K562 (cell line): ENCODE data around the gene ZAP70. TPM values are rescaled to one million over a fixed set of nuclear protein-coding genes. Genes with fewer than 3 reads are reported as not detected.

Experiments used
- ATAC-seq: fragments of 200-7000 bp; cut with Tn5 transposase; 3 replicates; pipeline ENCODE4 v1.9.1; 2020; ENCODE audit warnings: moderate library complexity
- BruUV-seq: library from RNA; stranded (reverse); fragments of 400-500 nt; replicated peaks from 2 replicates; lab custom pipeline; 2021; lab: Mats Ljungman, UMichigan
- CTCF ChIA-PET: fragments of 300-600 bp; formaldehyde crosslinking; extraction: SDS; loops from one replicate; lab custom pipeline; 2021; ENCODE audit warnings: low intra/inter-chr PET ratio; lab: Yijun Ruan, JAX
- POLR2A ChIA-PET: fragments of 300-600, 350-650 bp; sonication (Branson Sonifier 250); formaldehyde crosslinking; extraction: SDS; loops from one replicate; lab custom pipeline; 2021; ENCODE audit warnings: antibody characterized with exemption, inconsistent platforms; lab: Yijun Ruan, JAX
- DNase-seq, 4 experiments: peaks; one replicate each; pipeline versions ENCODE4 v3.0.0 to v3.0.0-alpha.2; 2011 to 2018; ENCODE audit warnings: low spot score in 3 of 4, mixed read lengths in 3 of 4; ENCODE audit errors: extremely low read depth in 1 of 4
- FAIRE-seq: peaks from 2 replicates; lab custom pipeline; 2011; peaks lifted over from hg19 to GRCh38; lab: Jason Lieb, UNC
- H2AFZ ChIP-seq: 2 replicates; pipeline ENCODE4 v1.6.0; 2011; ENCODE audit warnings: low read depth, low read length, control low read depth, inconsistent platforms
- H3K27ac ChIP-seq: fragments of 200-600 bp; 3 replicates; pipeline ENCODE4 v1.8.0; 2011; ENCODE audit warnings: low read depth, mild to moderate bottlenecking, control low read depth, inconsistent platforms, low read length, moderate library complexity, mixed read lengths; ENCODE audit errors: extremely low read depth
- H3K27me3 ChIP-seq, 2 experiments: fragments of 300-600 bp in 1 of 2; 2 replicates in 1 of 2; 3 replicates in 1 of 2; pipeline versions ENCODE4 v1.6.0 to v1.8.0; 2011; ENCODE audit warnings: inconsistent platforms in 2 of 2, low read length in 2 of 2, mild to moderate bottlenecking in 1 of 2, mixed read lengths in 1 of 2, moderate library complexity in 1 of 2; ENCODE audit not compliant: control insufficient read depth in 2 of 2, insufficient read depth in 2 of 2
- H3K36me3 ChIP-seq: fragments of 300-600 bp; 3 replicates; pipeline ENCODE4 v1.8.0; 2011; ENCODE audit warnings: mild to moderate bottlenecking, low read length, inconsistent platforms; ENCODE audit not compliant: control insufficient read depth, insufficient read depth
- H3K4me1 ChIP-seq, 2 experiments: fragments of 200-600 bp in 1 of 2; replicated peaks in 1 of 2; 2 replicates in 1 of 2; 3 replicates in 1 of 2; pipeline versions ENCODE4 v1.5.1 to v1.8.0; 2011; ENCODE audit warnings: inconsistent platforms in 2 of 2, low read length in 2 of 2, mild to moderate bottlenecking in 1 of 2, mixed read lengths in 1 of 2, moderate library complexity in 1 of 2; ENCODE audit not compliant: control insufficient read depth in 2 of 2, insufficient read depth in 2 of 2
- H3K4me2 ChIP-seq: 2 replicates; pipeline ENCODE4 v1.6.1; 2011; ENCODE audit warnings: low read length, control low read depth, inconsistent platforms, mixed read lengths; ENCODE audit not compliant: insufficient read depth
- H3K4me3 ChIP-seq: fragments of 200-600 bp; sonication (generic), shearing (Covaris generic); 2 replicates; pipeline ENCODE4 v1.5.1; 2016; ENCODE audit warnings: control low read depth, inconsistent platforms
- H3K79me2 ChIP-seq: fragments of 200-600 bp; 3 replicates; pipeline ENCODE4 v1.8.0; 2011; ENCODE audit warnings: low read length, inconsistent platforms; ENCODE audit not compliant: control insufficient read depth, insufficient read depth
- H3K9ac ChIP-seq, 2 experiments: 2 replicates each; pipeline versions ENCODE4 v1.6.0 to v1.6.1; 2011; ENCODE audit warnings: low read depth in 2 of 2, low read length in 2 of 2, control low read depth in 1 of 2, inconsistent platforms in 1 of 2, mild to moderate bottlenecking in 1 of 2, mixed read lengths in 1 of 2; ENCODE audit not compliant: insufficient read depth in 1 of 2
- H3K9me1 ChIP-seq: one replicate; pipeline ENCODE4 v1.6.0; 2011; ENCODE audit warnings: inconsistent platforms, mild to moderate bottlenecking, low read length, moderate library complexity; ENCODE audit not compliant: control insufficient read depth, insufficient read depth
- H3K9me3 ChIP-seq: replicated peaks from 2 replicates; pipeline ENCODE4 v1.5.1; 2011; ENCODE audit warnings: low read depth, low read length, inconsistent platforms; ENCODE audit not compliant: control insufficient read depth, insufficient read depth
- H4K20me1 ChIP-seq: replicated peaks from 2 replicates; pipeline ENCODE4 v1.6.1; 2011; ENCODE audit warnings: low read length, inconsistent platforms, mixed read lengths; ENCODE audit not compliant: control insufficient read depth, insufficient read depth
- BCOR ChIP-seq: fragments of 450-650 bp; IDR thresholded peaks from 2 replicates; pipeline ENCODE4 v1.6.1; 2016
- CTBP1 ChIP-seq: fragments of 450-650 bp; IDR thresholded peaks from 2 replicates; pipeline ENCODE4 v1.6.1; 2016; ENCODE audit warnings: borderline replicate concordance
- HNRNPK ChIP-seq: fragments of 200-400 bp; formaldehyde crosslinking; IDR thresholded peaks from one replicate; pipeline ENCODE4 v1.6.1; 2018; ENCODE audit warnings: mild to moderate bottlenecking, low read depth, low read length; ENCODE audit not compliant: poor library complexity, severe bottlenecking
- MYNN ChIP-seq, 2 experiments: sonication (generic); formaldehyde crosslinking in 1 of 2; IDR thresholded peaks; 2 replicates each; pipeline versions ENCODE4 v1.5.0 to v1.6.1; 2016 to 2020; ENCODE audit warnings: antibody characterized with exemption in 1 of 2, missing genetic modification reagents in 1 of 2
- POLR2AphosphoS2 ChIP-seq: IDR thresholded peaks from 2 replicates; pipeline ENCODE4 v1.6.1; 2012; ENCODE audit warnings: low read length, improper control_type of control experiment
- POU5F1 ChIP-seq: fragments of 150-350 bp; IDR thresholded peaks from 2 replicates; pipeline ENCODE4 v1.6.1; 2014; ENCODE audit warnings: borderline replicate concordance, low read length, low read depth, mild to moderate bottlenecking; ENCODE audit not compliant: partially characterized antibody
- SNIP1 ChIP-seq: fragments of 450-650 bp; IDR thresholded peaks from 2 replicates; pipeline ENCODE4 v1.7.1; 2017; ENCODE audit warnings: low read depth, mild to moderate bottlenecking
- SUPT5H ChIP-seq: fragments of 450-650 bp; IDR thresholded peaks from 2 replicates; pipeline ENCODE4 v1.6.1; 2016
- TEAD1 ChIP-seq, 2 experiments: fragments of 450-650 bp in 1 of 2; sonication (generic) in 1 of 2; formaldehyde crosslinking; IDR thresholded peaks; 2 replicates each; pipeline versions ENCODE4 v1.4.0 to v1.8.0; 2020 to 2022; ENCODE audit warnings: mild to moderate bottlenecking in 2 of 2, missing genetic modification reagents in 1 of 2
- ZFP1 ChIP-seq: fragments of 450-650 bp; formaldehyde crosslinking; IDR thresholded peaks from 2 replicates; pipeline ENCODE4 v1.4.0; 2020; ENCODE audit warnings: mild to moderate bottlenecking, mixed read lengths
- ZNF253 ChIP-seq: fragments of 250-450 bp; sonication (Bioruptor Pico); conservative IDR thresholded peaks from 2 replicates; pipeline ENCODE4 v1.6.1; 2021; ENCODE audit warnings: mild to moderate bottlenecking
- WGBS: fragments of 100-300 bp; shearing (Covaris generic); methylation state at CpG from one replicate; pipeline ENCODE4 v1.1.6; 2016; ENCODE audit warnings: low coverage, mixed read lengths; ENCODE audit not compliant: insufficient coverage; ENCODE audit errors: missing lambda C conversion rate; 5-methylcytosine and 5-hydroxymethylcytosine counted together
- in situ Hi-C: fragments of 300-500 bp; cut with MboI; formaldehyde crosslinking; loops from 4 replicates; pipeline ENCODE4 v1.15.0; 2018; ENCODE audit warnings: inconsistent platforms, mixed read lengths
- intact Hi-C: fragments of 100-400 bp; cut with micrococcal nuclease; formaldehyde crosslinking; loops from 2 replicates; pipeline ENCODE4 v1.14.2; 2022
- polyA plus RNA-seq, 8 experiments: library from polyadenylated mRNA; depleted of rRNA in 4 of 8; stranded (reverse) in 5 of 8; unstranded in 3 of 8; fragments of >200 nt; fragmentation: Nextera tagmentation in 2 of 8; fragmentation: Illumina TruSeq in 1 of 8; extraction: Ambion mirVana in 2 of 8; extraction: Trizol in 1 of 8; gene quantifications; 2 replicates each; pipeline versions ENCODE4 v1.2.1 to v1.2.3, GENCODE V29; 2011 to 2014; ENCODE audit warnings: inconsistent platforms in 1 of 8, missing spikeins in 1 of 8
- total RNA-seq, 7 experiments: library from RNA; depleted of rRNA in 6 of 7; stranded (reverse); fragments of >200 nt in 6 of 7; fragmentation: Illumina TruSeq in 2 of 7; extraction: Trizol in 2 of 7; gene quantifications; 2 replicates each; pipeline versions ENCODE4 v1.2.1 to v1.2.3, GENCODE V29; 2011 to 2021; ENCODE audit warnings: low replicate concordance in 1 of 7
- TF ChIP-seq, protein P1 (sequence below): fragments of 450-650 bp; IDR thresholded peaks from one replicate; pipeline ENCODE4 v1.6.1; 2018; ENCODE audit warnings: mild to moderate bottlenecking, moderate library complexity; ENCODE audit not compliant: partially characterized antibody
- TF ChIP-seq, protein P2 (sequence below): fragments of 250-450 bp; sonication (Bioruptor Pico); IDR thresholded peaks from 2 replicates; pipeline ENCODE4 v1.8.0; 2021; ENCODE audit warnings: borderline replicate concordance, mild to moderate bottlenecking, moderate library complexity; ENCODE audit not compliant: poor library complexity, severe bottlenecking
- TF ChIP-seq, protein P3 (sequence below): fragments of 150-350 bp; IDR thresholded peaks from 2 replicates; pipeline ENCODE4 v1.6.1; 2014; ENCODE audit warnings: low read depth, mild to moderate bottlenecking, low read length, borderline replicate concordance

ZAP70 gene
- total and polyA plus RNA-seq, 9 of the 15 experiments (the other 6 are each of a cell fraction or from before 2014, with no cell fraction given): 0.06 to 0.80 (median 0.21) TPM; not detected in 1

DNA sequence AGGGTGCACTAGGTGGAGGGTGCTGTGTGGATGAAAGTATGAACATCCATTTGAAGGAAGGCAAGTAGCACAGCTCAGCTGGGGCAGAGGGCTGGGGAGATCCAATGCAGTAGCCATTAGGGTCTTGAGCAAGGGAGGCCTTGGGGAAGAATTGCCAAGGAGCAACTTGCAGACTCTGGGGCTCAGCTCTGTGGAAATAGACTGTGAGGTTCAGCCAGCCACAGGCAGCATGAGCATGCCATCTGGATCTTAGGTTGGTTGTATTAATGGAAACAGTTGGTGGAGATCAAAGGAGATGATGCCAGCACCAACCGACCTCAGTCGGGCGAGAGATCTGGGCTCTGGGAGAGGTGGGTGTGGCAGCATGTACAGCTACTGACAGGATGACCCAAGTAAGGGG lies 5.6 kb downstream of the ZAP70 start:
- in situ Hi-C loops: no loop called here
- FAIRE-seq: no peak
- intact Hi-C loops: no loop called here
- no peak overlapping the region for H3K4me3 ChIP-seq
- H3K4me2 ChIP-seq: no peak overlapping the region
- H3K9ac ChIP-seq: no peak overlapping the region
- BruUV-seq: no TSS peak
- no peak overlapping the region for H2AFZ ChIP-seq
- peaks cover 0 to 16% of the 10 kb centered on the region in 2 experiments; a peak in 2 of 5 replicates for H3K27me3 ChIP-seq
- H3K9me1 ChIP-seq: no peaks in the 10 kb centered on the region
- TF ChIP-seq, protein P1, sequence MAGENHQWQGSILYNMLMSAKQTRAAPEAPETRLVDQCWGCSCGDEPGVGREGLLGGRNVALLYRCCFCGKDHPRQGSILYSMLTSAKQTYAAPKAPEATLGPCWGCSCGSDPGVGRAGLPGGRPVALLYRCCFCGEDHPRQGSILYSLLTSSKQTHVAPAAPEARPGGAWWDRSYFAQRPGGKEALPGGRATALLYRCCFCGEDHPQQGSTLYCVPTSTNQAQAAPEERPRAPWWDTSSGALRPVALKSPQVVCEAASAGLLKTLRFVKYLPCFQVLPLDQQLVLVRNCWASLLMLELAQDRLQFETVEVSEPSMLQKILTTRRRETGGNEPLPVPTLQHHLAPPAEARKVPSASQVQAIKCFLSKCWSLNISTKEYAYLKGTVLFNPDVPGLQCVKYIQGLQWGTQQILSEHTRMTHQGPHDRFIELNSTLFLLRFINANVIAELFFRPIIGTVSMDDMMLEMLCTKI: no peak
- TF ChIP-seq MYNN (IDR thresholded peaks at IDR 0.05) (no peak), MYNN (CRISPR knock-in tag; IDR thresholded peaks at IDR 0.05) (no peak), BCOR (no peak), CTBP1 (no peak), POLR2AphosphoS2 (no peak), ZNF253 (CRISPR knock-in tag) (no peak), POU5F1 (no peak), ZFP1 (CRISPR knock-in tag) (no peak), SUPT5H (no peak), SNIP1 (no peak), HNRNPK (no peak), TEAD1 (CRISPR knock-in tag; IDR thresholded peaks at IDR 0.05) (no peak)
- TF ChIP-seq, protein P2, sequence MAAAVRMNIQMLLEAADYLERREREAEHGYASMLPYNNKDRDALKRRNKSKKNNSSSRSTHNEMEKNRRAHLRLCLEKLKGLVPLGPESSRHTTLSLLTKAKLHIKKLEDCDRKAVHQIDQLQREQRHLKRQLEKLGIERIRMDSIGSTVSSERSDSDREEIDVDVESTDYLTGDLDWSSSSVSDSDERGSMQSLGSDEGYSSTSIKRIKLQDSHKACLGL (CRISPR knock-in tag): no peak
- TF ChIP-seq, protein P3, sequence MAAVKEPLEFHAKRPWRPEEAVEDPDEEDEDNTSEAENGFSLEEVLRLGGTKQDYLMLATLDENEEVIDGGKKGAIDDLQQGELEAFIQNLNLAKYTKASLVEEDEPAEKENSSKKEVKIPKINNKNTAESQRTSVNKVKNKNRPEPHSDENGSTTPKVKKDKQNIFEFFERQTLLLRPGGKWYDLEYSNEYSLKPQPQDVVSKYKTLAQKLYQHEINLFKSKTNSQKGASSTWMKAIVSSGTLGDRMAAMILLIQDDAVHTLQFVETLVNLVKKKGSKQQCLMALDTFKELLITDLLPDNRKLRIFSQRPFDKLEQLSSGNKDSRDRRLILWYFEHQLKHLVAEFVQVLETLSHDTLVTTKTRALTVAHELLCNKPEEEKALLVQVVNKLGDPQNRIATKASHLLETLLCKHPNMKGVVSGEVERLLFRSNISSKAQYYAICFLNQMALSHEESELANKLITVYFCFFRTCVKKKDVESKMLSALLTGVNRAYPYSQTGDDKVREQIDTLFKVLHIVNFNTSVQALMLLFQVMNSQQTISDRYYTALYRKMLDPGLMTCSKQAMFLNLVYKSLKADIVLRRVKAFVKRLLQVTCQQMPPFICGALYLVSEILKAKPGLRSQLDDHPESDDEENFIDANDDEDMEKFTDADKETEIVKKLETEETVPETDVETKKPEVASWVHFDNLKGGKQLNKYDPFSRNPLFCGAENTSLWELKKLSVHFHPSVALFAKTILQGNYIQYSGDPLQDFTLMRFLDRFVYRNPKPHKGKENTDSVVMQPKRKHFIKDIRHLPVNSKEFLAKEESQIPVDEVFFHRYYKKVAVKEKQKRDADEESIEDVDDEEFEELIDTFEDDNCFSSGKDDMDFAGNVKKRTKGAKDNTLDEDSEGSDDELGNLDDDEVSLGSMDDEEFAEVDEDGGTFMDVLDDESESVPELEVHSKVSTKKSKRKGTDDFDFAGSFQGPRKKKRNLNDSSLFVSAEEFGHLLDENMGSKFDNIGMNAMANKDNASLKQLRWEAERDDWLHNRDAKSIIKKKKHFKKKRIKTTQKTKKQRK: no peak
- H4K20me1 ChIP-seq: peaks cover 4% of the 10 kb centered on the region; the same call in 1 of the 2 replicates
- no peak for DNase-seq
- H3K4me1 ChIP-seq: peaks cover 0 to 20% of the 10 kb centered on the region in 2 experiments; a peak in 2 of 5 replicates
- no peaks in the 10 kb centered on the region for H3K36me3 ChIP-seq
- POLR2A ChIA-PET: interaction anchor here (1.0 to 1.7 kb wide), 2 partner anchors 55 to 73 kb away, joined by 3 read pairs; partner anchors contain the start of genes ACTR1B and COX5B
- no peak for ATAC-seq
- no peak overlapping the region for H3K27ac ChIP-seq
- H3K9me3 ChIP-seq: no peaks in the 10 kb centered on the region
- H3K79me2 ChIP-seq: no peaks in the 10 kb centered on the region
- CTCF ChIA-PET: no interaction called here
- WGBS: 10% methylated on average over 3 of the region's 3 CpGs
